Measurements from ENCODE around the gene OR10C1.

- TF ChIP-seq CTCF (conservative IDR thresholded peaks at IDR 0.05 in 1 of 2, IDR thresholded peaks at IDR 0.05 in 1 of 2; ENCODE audit: low read depth in 1 of 2, low read length in 2 of 2) = no peak
- no peak for TF ChIP-seq EZH2 (IDR thresholded peaks at IDR 0.05; ENCODE audit: low read length, missing control alignments)
Observed at GRCh38 chr6:29399525-29399924, 39.6 kb upstream of the OR10C1 start.
